ENCODE measurements around the gene ERC1.
"Not testable (repeated sequence)": the region's sequence is repeated elsewhere in the genome, so short reads cannot be mapped to it uniquely, and the experiment has no call there.

Gene ERC1

DNA sequence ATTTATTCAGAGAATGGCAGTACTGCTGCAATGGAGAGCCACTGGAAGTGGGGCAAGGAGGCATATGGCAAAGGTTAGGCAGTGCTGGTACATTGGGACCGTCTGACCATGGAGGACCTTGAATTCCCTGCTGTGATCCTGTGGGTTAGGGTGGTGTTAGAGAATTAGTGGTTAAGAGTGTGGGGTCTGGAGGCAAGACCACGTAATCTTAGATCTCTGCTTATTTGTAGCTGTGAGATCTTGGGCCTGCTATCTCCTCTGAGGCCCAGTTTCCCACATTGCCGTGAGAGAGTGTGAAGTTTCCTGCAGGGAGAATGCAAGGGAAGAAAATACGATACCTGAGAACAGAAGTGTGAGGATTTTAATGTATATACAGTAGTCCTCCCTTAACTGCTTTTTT, 147.7 kb downstream of the ERC1 start:
- no peak for DNase-seq

- not testable (repeated sequence) for DNase-seq
Measured at GRCh38 chr12:1146758-1147157, 155.7 kb downstream of the ERC1 start.

GRCh38 chr12:1147821-1148220, 156.8 kb downstream of the ERC1 start:
- DNase-seq, result no peak

DNA sequence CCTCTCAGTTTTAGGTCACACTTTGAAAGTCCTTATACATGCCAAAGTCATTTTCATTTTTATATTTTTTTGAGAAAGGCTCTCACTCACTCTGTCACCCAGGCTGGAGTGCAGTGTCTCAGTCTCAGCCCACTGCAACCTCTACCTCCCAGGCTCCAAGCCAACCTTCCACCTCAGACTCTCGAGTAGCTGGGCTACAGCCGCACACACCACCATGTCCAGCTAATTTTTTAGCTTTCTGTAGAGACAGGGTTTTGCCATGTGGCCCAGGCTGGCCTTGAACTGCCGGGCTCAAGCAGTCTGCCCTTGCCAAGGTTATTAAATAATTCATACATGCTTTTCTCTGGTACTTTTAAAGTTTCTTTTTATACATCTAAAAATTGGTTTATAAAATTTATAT, 166.0 kb downstream of the ERC1 start:
- no peak for DNase-seq

DNA sequence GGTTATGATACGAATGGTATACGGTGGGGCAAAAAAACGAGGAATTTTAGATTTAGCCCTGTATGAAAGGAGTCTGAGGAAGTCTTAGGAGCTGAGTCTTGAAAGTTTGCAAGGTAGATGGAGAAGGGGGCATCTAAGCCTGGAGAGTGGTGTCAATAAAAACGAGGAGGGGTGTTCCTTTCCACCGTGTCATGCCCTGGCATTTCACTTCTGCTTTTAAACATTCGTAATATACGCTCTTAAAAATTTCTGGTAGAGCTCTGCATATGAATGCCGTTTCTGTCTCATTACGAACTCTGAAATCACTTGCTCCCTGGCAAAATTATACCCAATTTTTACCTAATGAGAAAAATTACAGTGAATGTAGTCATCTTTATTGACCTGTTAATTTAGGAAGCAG, 170.2 kb downstream of the ERC1 start:
- no peak for DNase-seq

- DNase-seq, result no peak
Measured at GRCh38 chr12:1162081-1162760, 171.2 kb downstream of the ERC1 start.

DNA sequence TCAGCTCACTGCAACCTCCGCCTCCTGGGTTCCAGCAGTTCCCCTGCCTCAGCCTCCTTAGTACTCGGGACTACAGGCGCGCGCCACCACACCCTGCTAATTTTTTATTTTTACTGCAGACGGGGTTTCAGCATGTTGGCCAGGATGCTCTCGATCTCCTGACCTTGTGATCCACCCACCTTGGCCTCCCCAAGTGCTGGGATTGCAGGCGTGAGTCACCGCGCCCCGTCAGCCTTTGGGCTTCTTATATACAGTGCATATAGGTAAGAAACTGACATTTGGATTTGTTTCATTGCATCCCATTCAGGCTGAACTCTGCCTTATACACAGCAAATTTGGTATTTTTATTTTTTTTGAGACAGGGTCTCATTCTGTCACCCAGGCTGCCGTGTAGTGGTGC, 176.8 kb downstream of the ERC1 start:
- no peak for DNase-seq

- no peak for DNase-seq
Measured at GRCh38 chr12:1170411-1170810, 179.4 kb downstream of the ERC1 start.

- DNase-seq, result no peak
Measured at GRCh38 chr12:1171657-1172408, 180.8 kb downstream of the ERC1 start.

GRCh38 chr12:1173781-1174617, 183.0 kb downstream of the ERC1 start:
- DNase-seq, result no peak

- no peak for DNase-seq
Measured at GRCh38 chr12:1174659-1175058, 183.6 kb downstream of the ERC1 start.

- DNase-seq, result no peak
Measured at GRCh38 chr12:1176191-1176590, 185.2 kb downstream of the ERC1 start.

DNA sequence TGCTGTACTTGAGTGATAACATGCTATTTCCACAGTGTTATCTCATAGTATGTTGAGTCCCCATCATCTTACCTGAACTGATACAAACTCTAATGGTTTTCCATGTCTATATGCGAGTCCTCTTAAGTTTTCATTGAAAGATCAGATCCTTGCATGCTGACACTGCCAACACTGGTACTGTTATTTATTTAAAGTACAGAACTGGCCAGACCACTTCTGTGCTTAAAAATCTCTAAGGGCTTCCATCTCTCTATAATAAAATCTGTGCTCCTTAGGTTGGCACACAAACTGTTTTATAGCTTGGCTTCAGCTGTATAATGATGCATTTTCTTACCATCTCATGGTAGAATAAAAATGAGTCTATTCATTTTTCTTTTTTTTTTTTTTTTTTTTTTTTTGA, 188.1 kb downstream of the ERC1 start:
- no peak for DNase-seq

DNA sequence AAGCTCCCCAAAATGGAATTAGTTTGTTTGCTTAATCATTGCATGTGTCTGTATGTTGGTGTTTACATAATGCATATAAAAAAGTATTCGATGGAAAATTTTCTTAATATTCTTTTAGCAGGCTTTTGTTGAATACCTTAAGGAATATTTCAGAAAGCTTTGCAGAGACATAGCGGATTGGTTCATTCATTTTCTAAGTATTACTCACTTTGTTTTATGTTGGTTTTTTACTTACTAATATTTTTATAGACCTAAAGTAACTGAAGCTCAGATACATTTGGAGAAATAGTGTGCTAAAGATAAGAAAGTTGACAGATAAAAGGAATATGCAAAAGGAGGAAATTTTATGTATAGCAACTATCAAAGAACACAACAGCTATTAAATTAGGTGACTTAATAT, 191.0 kb downstream of the ERC1 start:
- no peak for DNase-seq

DNA sequence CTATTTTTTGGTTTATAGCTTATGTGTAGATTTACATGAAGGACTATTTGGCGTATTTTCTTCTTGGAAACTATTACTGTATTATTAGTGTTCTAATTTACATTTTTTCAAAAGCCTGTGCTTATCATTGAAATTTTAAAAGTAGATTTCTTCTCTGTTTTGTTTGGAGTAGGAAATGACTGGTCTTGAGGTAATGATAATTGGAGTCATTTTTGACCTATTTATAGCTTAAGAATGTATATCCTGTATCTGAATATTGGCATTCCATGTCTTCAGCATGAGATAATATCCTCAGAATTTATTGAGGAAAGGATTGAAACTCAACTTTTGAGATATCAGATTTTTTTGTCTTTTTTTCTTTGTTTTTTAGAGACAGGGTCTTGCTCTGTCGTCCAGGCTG, 193.4 kb downstream of the ERC1 start:
- no peak for DNase-seq

DNA sequence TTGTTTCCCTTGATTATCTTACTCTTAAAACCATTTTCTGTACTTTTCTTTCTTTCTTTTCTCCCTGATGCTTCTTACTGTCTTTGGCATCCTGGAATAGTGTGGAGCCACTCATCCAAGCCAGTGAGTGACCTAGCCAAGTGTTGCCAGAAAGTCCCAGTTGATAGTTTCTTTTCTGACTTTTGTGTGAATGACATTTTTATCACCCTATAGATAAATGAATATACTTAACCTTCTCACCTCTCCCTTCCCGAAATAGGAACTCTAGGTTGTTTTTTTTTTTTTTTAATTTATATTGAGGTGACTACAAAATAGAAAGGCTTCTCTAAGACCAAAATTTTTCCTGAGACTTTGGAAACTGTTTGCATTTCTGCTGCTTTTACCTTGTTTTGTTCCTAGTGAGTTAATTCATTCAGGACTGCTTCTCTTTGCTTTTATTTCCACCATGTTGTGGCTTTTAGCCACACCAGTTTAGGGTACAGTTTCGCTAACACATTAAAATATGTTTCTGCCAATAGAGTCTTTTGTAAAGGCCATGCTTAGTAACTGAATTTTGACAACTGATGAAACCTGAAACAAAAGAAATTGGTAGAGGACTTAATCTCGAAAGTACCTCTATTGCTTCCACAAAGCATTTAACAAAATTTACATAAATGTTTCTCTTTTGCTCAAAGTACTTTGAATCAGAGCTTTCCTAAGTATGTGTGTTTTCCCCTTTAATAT, 194.6 kb downstream of the ERC1 start:
- DNase-seq, result no peak

- no peak for DNase-seq
Measured at GRCh38 chr12:1186298-1186697, 195.3 kb downstream of the ERC1 start.

- DNase-seq, result no peak
Measured at GRCh38 chr12:1188016-1188415, 197.0 kb downstream of the ERC1 start.

- DNase-seq, result no peak
Measured at GRCh38 chr12:1189163-1189562, 198.1 kb downstream of the ERC1 start.

GRCh38 chr12:1195513-1195912, 204.5 kb downstream of the ERC1 start:
- no peak for DNase-seq

DNA sequence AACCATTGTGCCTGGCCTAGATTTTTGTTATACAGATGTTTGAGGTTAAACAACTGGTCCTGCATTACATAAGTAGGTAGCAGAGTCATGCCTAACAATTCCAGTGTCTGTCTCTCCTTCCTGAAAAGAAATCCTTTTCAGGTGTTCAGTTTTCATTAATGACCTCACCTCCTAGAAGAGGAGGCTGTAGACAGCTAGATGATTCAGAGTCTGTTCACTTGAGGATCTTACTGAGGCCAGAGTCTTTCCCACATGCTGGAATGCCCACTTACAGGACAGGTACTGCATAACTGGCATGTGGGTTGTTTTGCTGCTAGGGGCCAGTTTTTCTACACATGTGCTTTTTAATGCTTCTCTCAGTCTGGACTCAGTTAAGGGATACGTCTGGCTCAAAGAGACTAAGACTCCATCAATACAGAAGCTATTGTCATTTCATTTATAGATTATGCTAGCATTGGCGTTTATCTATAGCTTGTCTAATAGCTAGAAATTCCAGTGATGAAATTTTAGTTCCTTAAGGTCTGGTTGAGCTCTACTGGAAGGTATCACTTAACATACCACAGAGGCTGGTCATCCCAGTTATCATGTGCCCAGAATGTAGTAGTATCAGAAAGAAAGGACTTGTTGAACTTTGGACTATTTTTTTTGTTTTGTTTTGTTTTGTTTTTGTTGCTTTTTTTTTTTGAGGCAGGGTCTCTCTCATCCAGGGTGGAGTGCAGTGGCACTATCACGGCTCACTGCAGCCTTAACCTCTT, 206.4 kb downstream of the ERC1 start:
- DNase-seq, result no peak

DNA sequence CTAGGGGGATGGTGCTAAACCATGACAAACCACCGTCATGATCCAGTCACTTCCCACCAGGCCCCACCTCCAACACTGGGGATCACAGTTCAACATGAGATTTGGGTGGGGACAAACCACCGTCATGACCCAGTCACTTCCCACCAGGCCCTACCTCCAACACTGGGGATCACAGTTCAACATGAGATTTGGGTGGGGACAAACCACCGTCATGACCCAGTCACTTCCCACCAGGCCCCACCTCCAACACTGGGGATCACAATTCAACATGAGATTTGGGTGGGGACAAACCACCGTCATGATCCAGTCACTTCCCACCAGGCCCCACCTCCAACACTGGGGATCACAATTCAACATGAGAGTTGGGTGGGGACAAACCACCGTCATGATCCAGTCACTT, 207.8 kb downstream of the ERC1 start:
- not testable (repeated sequence) for DNase-seq

Data from right forelimb (tissue), 1 donor.